Activated CD8-positive, alpha-beta memory T cell treated with anti-CD3 and anti-CD28 coated beads, Interleukin-2, amount 50 U/mL, for 1 hour (primary cell): ENCODE results near the gene DENND4A.
"Not testable (repeated sequence)": the region's sequence is repeated elsewhere in the genome, so short reads cannot be mapped to it uniquely, and the experiment has no call there.

Source experiments
- DNase-seq: peaks from one replicate; pipeline ENCODE4 v3.0.0-alpha.2; 2020; ENCODE audit errors: extremely low read depth

DENND4A gene

DNA sequence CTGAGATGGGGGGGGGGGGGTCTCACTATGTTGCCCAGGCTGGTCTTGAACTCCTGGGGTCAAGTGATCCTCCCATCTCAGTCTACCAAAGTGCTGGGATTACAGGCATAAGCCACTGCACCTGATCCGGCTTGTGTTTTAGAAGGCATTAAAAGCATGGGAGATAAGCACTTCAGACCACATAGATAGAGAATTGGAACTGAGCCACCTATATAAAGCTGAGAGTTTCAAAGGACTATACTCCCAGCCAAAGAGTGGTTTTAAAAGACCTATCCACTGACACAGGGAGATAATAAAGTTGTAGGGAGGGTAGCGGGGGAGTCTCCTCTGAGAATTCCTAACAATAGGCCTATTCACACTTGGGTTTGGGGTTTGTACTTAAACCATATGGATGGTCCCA is 34.8 kb downstream of the DENND4A start:
- no peak for DNase-seq

DNA sequence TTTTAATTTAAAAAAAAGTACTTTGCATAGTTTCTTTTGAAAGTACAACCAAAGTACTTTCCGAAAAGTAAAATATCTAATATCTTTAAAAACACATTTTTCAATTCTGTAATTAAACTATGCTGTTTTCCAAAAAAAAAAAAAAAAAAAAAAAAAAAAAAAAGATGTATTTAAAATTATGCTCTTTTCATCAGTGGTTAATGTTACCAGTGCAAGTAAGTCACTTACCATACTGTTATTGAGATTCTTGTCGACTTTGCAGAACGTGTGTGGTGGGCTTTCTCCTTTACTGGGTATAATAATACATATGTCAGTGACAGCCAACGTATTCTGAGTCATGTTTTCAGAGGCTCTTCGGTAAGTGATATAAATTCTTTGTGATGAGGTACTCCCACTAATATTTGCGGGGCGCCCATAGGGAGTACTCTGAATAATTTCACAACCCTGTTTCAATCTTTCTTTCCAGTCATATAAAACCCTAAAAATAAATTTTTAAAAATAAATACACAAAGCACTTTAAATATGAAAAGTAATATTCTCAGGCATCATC is 39.9 kb downstream of the DENND4A start:
- no peak for DNase-seq

- DNase-seq = no peak
These were observed 40.7 kb downstream of the DENND4A start for GRCh38 chr15:65751431-65751830.

DNA sequence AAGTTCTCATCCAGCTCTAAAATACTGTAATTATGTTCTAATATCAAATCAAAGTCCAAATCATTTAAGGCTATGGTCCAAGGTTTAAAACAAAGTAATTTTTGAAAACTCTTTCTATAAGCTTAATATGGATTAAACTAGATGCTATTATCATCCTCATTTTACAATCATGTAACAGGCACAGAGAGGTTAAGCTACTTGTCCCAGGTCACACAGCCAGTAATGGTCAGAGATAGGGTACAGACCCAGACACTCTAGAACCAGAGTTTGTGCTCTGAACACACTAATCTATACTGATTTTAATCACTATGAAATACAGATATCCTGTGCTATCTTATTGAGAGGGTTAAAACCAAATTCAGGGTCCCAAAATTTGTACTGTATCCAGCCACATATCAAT is 44.8 kb downstream of the DENND4A start:
- no peak for DNase-seq

- no peak for DNase-seq
These were observed 48.3 kb downstream of the DENND4A start for GRCh38 chr15:65743637-65744252.

DNA sequence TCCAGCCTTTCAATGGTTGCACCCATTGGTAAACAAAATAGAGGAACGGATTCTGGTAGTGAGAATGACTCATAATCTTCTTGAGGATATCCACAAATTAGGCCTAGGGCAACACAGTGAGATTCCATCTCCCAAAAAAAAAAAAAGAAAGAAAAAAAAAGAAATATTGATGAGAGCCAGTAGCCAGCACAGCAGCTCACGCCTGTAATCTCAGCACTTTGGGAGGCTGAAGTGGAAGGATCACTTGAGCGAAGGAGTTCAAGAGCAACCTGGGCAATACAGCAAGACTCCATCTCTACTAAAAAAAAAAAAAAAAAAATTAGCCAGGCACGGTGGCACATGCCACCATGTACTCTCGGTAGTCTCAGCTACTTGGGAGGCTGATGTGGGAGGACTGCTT is 51.9 kb downstream of the DENND4A start:
- DNase-seq = no peak

- DNase-seq = no peak
These were observed 53.4 kb downstream of the DENND4A start for GRCh38 chr15:65738649-65739048.

DNA sequence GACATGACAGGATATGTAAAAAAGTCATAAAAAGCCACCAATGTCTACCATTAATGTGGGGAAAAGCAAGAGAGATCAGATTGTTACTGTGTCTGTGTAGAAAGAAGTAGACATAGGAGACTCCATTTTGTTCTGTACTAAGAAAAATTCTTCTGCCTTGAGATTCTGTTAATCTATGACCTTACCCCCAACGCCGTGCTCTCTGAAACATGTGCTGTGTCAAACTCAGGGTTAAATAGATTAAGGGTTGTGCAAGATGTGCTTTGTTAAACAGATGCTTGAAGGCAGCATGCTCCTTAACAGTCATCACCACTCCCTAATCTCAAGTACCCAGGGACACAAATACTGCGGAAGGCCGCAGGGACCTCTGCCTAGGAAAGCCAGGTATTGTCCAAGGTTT is 58.5 kb downstream of the DENND4A start:
- DNase-seq = not testable (repeated sequence)

GRCh38 chr15:65732698-65733097 is 59.4 kb downstream of the DENND4A start:
- DNase-seq = no peak

- no peak for DNase-seq
These were observed 60.2 kb downstream of the DENND4A start for GRCh38 chr15:65731926-65732325.

DNA sequence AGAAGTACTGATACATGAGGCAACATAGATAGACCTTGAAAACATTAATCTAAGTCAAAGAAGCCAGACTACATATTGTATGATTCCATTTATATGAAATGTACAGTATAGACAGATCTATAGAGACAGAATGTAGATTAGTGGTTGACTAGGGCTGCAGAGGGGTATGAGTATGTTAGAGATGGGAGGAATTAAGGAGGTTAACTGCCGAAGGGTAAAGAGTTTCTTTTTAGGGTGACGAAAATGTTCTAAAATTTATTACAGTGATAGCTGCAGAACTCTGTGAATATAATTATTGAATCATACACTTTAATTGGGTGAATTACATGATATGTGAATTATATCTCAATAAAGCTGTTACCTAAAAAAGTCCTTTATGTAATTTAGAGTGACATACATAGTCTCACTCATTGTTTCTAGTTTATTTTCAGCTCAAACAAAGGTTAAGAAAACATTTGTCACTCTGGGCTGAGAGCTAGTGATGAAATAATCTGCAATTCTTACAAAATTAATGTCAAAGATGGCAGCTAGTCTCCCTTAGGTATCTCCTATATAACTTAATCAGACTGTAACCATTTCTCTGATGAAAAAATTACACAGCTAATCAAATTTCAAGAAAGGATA is 61.4 kb downstream of the DENND4A start:
- no peak for DNase-seq

GRCh38 chr15:65724464-65725215 is 67.5 kb downstream of the DENND4A start:
- no peak for DNase-seq

GRCh38 chr15:65723876-65724275 is 68.2 kb downstream of the DENND4A start:
- no peak for DNase-seq

- no peak for DNase-seq
These were observed 69.9 kb downstream of the DENND4A start for GRCh38 chr15:65722191-65722590.

DNA sequence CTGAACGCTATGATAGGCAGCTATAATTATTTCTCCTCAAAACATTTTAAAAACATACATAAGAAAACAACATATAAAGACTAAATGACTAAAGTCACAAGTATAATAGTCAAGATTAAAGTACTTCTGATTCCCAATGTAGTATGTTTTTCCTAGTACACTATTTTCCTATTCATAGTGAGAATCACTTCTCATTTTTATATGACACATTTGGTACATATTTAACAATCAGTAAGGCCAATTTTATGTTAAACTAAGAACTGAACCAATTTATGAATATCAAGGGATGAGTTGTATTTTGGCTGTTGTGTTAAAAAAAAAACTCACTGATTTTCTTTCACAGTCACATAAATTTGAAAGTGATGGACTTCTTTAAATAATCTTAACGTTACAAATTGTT is 79.7 kb downstream of the DENND4A start:
- DNase-seq = no peak

GRCh38 chr15:65695081-65695480 is 97.0 kb downstream of the DENND4A start:
- DNase-seq = no peak

DNA sequence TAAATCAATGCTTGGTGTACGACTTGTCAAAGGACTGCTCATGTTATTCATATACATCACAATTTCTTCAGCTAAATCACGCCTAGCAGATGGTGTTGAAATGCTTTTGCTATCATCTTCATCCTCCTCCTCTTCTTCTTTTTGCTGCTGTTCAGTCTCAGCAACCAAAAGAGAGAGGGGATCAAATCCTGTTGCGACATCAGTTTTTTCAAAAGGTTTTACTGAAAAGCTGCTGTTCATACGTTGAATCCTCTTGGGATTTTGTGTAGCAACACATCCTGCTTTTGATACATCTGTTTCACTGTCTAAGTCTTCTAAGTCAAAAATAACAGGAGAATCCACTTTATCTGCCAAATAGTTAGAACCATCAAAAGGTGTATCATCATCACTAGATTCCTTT is 101.3 kb downstream of the DENND4A start:
- no peak for DNase-seq

GRCh38 chr15:65690173-65690572 is 101.9 kb downstream of the DENND4A start:
- no peak for DNase-seq

GRCh38 chr15:65688462-65688861 is 103.6 kb downstream of the DENND4A start:
- DNase-seq = no peak

DNA sequence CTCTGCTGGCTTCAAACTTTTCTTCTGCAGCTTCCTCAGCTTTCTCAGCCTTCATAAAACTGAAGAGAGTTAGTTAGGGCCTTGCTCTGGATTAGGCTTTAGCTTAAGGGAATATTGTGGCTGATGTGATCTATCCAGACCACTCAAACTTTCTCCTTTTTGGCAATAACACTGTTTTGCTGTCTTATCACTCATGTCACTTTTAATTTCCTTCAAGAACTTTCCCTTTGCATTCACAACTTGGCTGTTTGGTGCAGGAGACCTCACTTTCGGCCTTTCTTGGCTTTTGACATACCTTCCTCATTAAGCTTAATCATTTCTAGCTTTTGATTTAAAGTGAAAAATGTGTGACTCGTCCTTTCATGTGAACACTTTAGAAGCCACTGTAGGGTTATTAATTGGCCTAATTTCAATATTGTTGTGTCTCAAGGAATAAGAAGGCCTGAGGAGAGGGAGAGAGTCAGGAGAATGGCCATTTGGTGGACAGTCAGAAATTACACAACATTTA is 109.6 kb downstream of the DENND4A start:
- DNase-seq = no peak

GRCh38 chr15:65680544-65680943 is 111.5 kb downstream of the DENND4A start:
- DNase-seq = no peak

DNA sequence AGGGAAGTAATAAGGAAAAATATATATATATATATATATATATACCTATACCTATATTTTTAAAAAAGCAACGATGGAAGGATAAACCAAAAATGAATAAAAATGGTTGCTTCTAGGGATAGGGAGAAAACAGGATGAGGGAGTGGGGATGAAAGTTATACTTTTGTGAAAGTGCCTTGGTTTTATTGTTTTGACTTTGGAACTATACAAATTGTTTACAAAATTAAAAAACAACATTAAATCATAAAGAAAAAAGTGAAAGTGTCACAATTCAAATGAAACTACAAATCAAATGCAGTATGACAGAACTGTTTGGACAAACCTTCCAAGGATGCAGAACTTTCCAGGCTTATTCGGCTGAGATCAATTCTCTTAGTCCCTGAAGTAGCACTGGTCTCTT is 116.0 kb downstream of the DENND4A start:
- DNase-seq = no peak

- no peak for DNase-seq
These were observed 116.5 kb downstream of the DENND4A start for GRCh38 chr15:65675551-65675950.
